ENCODE results near the gene TTLL5.
"Not testable (repeated sequence)": the region's sequence is repeated elsewhere in the genome, so short reads cannot be mapped to it uniquely, and the experiment has no call there.

GRCh38 chr14:75695025-75695424 lies 34.0 kb downstream of the TTLL5 start:
- not testable (repeated sequence) for TF ChIP-seq CTCF (conservative IDR thresholded peaks at IDR 0.05; ENCODE audit: low read depth, low read length); CHD1 (IDR thresholded peaks at IDR 0.05; ENCODE audit: low read depth, low read length); RFX5 (IDR thresholded peaks at IDR 0.05; ENCODE audit: low read depth, low read length); POLR2A (IDR thresholded peaks at IDR 0.05; ENCODE audit: low read depth, low read length); SMC3 (IDR thresholded peaks at IDR 0.05; ENCODE audit: low read depth, low read length); RCOR1 (IDR thresholded peaks at IDR 0.05; ENCODE audit: insufficient replicate concordance, low read length); RAD21 (IDR thresholded peaks at IDR 0.05; ENCODE audit: low read length)
